Uterus (tissue), 2 donors: ENCODE results near the gene ASPG.

ENCODE experiments used
- CTCF ChIP-seq, 4 experiments: fragments of 200-600 bp in 2 of 4; fragments of 450-650 bp in 2 of 4; sonication (generic) in 2 of 4; IDR thresholded peaks; one replicate each; pipeline ENCODE4 v1.5.1; 2016 to 2019; ENCODE audit warnings: antibody characterized with exemption in 4 of 4, mild to moderate bottlenecking in 2 of 4, moderate library complexity in 1 of 4
- POLR2A ChIP-seq, 2 donors: fragments of 450-650 bp; IDR thresholded peaks; one replicate each; pipeline ENCODE4 v1.6.1; 2016; ENCODE audit warnings: antibody characterized with exemption in 2 of 2, mild to moderate bottlenecking in 1 of 2, moderate library complexity in 1 of 2

GRCh38 chr14:104084251-104085002 is 1.1 kb upstream of the ASPG start:
- TF ChIP-seq CTCF (IDR thresholded peaks at IDR 0.05) (no peak), POLR2A (IDR thresholded peaks at IDR 0.05) (no peak)
